Measurements from ENCODE around the gene CEP164. TPM values are rescaled to one million over a fixed set of nuclear protein-coding genes. Genes with fewer than 3 reads are reported as not detected.

CEP164 gene
- total and polyA plus RNA-seq, 9 of the 15 experiments (the other 6 are each of a cell fraction or from before 2014, with no cell fraction given), result 2.1 to 16.5 (median 10.4) TPM

- Histone ChIP-seq H3K9me1 (ENCODE audit: control insufficient read depth, insufficient read depth, low read length) (no peaks in the 10 kb centered on the region), H3K4me3 (no peak overlapping the region), H3K9ac (ENCODE audit: insufficient read depth in 1 of 2, low read depth in 2 of 2, low read length in 2 of 2) (no peak overlapping the region), H3K9me3 (replicated peaks; ENCODE audit: control insufficient read depth, insufficient read depth, low read depth, low read length) (no peaks in the 10 kb centered on the region), H3K4me2 (ENCODE audit: insufficient read depth, low read length) (no peak overlapping the region), H3K36me3 (ENCODE audit: control insufficient read depth, insufficient read depth, low read length) (no peaks in the 10 kb centered on the region), H3K27me3 (ENCODE audit: control insufficient read depth in 2 of 2, insufficient read depth in 2 of 2, low read length in 2 of 2) (peaks cover 16 to 56% of the 10 kb centered on the region in 2 experiments), H3K4me1 (replicated peaks in 1 of 2; ENCODE audit: control insufficient read depth in 2 of 2, insufficient read depth in 2 of 2, low read length in 2 of 2) (peaks cover 0 to 5% of the 10 kb centered on the region in 2 experiments; a peak in 3 of 5 replicates), H3K27ac (ENCODE audit: extremely low read depth, low read depth, low read length) (no peak overlapping the region), H3K79me2 (ENCODE audit: control insufficient read depth, insufficient read depth, low read length) (no peaks in the 10 kb centered on the region), H2AFZ (ENCODE audit: low read depth, low read length) (no peak overlapping the region), H4K20me1 (replicated peaks; ENCODE audit: control insufficient read depth, insufficient read depth, low read length) (peaks cover 20% of the 10 kb centered on the region)
- intact Hi-C loops (cut with micrococcal nuclease), result loop anchor here (2.0 to 10.0 kb wide), 2 partner anchors 380 to 516 kb away; no protein-coding TSS in a partner anchor
- DNase-seq (ENCODE audit: extremely low read depth in 1 of 4, low spot score in 3 of 4) (peak; percentile 34 to 61 (median 46)), FAIRE-seq (peak; percentile 76), ATAC-seq (peak; percentile 71)
- ChIA-PET CTCF (ENCODE audit: low intra/inter-chr PET ratio) (no interaction called here), POLR2A (interaction anchor here (1.0 kb wide), 1 partner anchor 38 kb away, joined by 4 read pairs; no protein-coding TSS in a partner anchor)
- BruUV-seq (replicated peaks), result no TSS peak
- in situ Hi-C loops (cut with MboI), result loop anchor here (10.0 kb wide), 1 partner anchor 626 kb away; no protein-coding TSS in a partner anchor
- whole genome bisulfite sequencing (ENCODE audit: insufficient coverage, low coverage, missing lambda C conversion rate), result 0% methylated on average over 7 of the region's 7 CpGs
- TF ChIP-seq ETV1 (tag; conservative IDR thresholded peaks at IDR 0.05; ENCODE audit: low read depth) (peak; percentile 73), RCOR1 (IDR thresholded peaks at IDR 0.05; ENCODE audit: borderline replicate concordance in 1 of 2, low read depth in 2 of 2, low read length in 2 of 2) (0 out of 4 replicates have a peak, but pooled peaks of 1 of the 2 experiments have one; percentile 22), STAT6 (CRISPR knock-in tag; IDR thresholded peaks at IDR 0.05) (no peak), POLR3A (IDR thresholded peaks at IDR 0.05; ENCODE audit: borderline replicate concordance, extremely low read depth, insufficient read depth, insufficient read length) (no peak), THRAP3 (IDR thresholded peaks at IDR 0.05; ENCODE audit: borderline replicate concordance) (no peak), BCOR (IDR thresholded peaks at IDR 0.05) (peak; percentile 66), BMI1 (IDR thresholded peaks at IDR 0.05; ENCODE audit: low read length) (no peak), HDAC1 (IDR thresholded peaks at IDR 0.05) (0 out of 4 replicates have a peak, but pooled peaks of 1 of the 2 experiments have one; percentile 18), RAD21 (CRISPR knock-in tag; conservative IDR thresholded peaks at IDR 0.05 in 1 of 2, IDR thresholded peaks at IDR 0.05 in 1 of 2) (peak in 1 of 2 experiments; percentile 35; a peak in 1 of 4 replicates), ZNF655 (CRISPR knock-in tag; IDR thresholded peaks at IDR 0.05) (no peak), NFIC (IDR thresholded peaks at IDR 0.05) (0 out of 2 replicates have a peak, but pooled peaks have one; percentile 8), CBFA2T2 (conservative IDR thresholded peaks at IDR 0.05) (peak; percentile 51), POLR2G (IDR thresholded peaks at IDR 0.05; ENCODE audit: low read depth, low read length) (no peak), SMAD4 (CRISPR knock-in tag; conservative IDR thresholded peaks at IDR 0.05) (peak; percentile 63; the same call in 1 of the 2 replicates), ESRRA (IDR thresholded peaks at IDR 0.05; ENCODE audit: borderline replicate concordance, low read depth) (0 out of 2 replicates have a peak, but pooled peaks have one; percentile 21)
- TF ChIP-seq, protein P1, sequence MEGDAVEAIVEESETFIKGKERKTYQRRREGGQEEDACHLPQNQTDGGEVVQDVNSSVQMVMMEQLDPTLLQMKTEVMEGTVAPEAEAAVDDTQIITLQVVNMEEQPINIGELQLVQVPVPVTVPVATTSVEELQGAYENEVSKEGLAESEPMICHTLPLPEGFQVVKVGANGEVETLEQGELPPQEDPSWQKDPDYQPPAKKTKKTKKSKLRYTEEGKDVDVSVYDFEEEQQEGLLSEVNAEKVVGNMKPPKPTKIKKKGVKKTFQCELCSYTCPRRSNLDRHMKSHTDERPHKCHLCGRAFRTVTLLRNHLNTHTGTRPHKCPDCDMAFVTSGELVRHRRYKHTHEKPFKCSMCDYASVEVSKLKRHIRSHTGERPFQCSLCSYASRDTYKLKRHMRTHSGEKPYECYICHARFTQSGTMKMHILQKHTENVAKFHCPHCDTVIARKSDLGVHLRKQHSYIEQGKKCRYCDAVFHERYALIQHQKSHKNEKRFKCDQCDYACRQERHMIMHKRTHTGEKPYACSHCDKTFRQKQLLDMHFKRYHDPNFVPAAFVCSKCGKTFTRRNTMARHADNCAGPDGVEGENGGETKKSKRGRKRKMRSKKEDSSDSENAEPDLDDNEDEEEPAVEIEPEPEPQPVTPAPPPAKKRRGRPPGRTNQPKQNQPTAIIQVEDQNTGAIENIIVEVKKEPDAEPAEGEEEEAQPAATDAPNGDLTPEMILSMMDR (IDR thresholded peaks at IDR 0.05 in 2 of 3, conservative IDR thresholded peaks at IDR 0.05 in 1 of 3; ENCODE audit: insufficient read depth in 2 of 3, low read depth in 1 of 3, low read length in 3 of 3), result 0 out of 6 replicates have a peak, but pooled peaks of 1 of the 3 experiments have one; percentile 7
These were observed 101.2 kb downstream of the CEP164 start for GRCh38 chr11:117428856-117429229.
